ENCODE results near the gene TRAPPC3L.

Gene TRAPPC3L

GRCh38 chr6:116458264-116458663, 87.2 kb downstream of the TRAPPC3L start:
- TF ChIP-seq, protein P1, sequence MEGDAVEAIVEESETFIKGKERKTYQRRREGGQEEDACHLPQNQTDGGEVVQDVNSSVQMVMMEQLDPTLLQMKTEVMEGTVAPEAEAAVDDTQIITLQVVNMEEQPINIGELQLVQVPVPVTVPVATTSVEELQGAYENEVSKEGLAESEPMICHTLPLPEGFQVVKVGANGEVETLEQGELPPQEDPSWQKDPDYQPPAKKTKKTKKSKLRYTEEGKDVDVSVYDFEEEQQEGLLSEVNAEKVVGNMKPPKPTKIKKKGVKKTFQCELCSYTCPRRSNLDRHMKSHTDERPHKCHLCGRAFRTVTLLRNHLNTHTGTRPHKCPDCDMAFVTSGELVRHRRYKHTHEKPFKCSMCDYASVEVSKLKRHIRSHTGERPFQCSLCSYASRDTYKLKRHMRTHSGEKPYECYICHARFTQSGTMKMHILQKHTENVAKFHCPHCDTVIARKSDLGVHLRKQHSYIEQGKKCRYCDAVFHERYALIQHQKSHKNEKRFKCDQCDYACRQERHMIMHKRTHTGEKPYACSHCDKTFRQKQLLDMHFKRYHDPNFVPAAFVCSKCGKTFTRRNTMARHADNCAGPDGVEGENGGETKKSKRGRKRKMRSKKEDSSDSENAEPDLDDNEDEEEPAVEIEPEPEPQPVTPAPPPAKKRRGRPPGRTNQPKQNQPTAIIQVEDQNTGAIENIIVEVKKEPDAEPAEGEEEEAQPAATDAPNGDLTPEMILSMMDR (IDR thresholded peaks at IDR 0.05; ENCODE audit: control insufficient read depth, insufficient read depth, low read depth, low read length, missing control alignments) = no peak
- DNase-seq (ENCODE audit: low read depth) = no peak
- no peak overlapping the region for H3K4me3 ChIP-seq (ENCODE audit: control insufficient read depth, low read depth, low read length)

GRCh38 chr6:116456927-116457326, 88.6 kb downstream of the TRAPPC3L start:
- H3K4me3 ChIP-seq (ENCODE audit: control insufficient read depth, low read depth, low read length) = no peak overlapping the region
- no peak for DNase-seq (ENCODE audit: low read depth)
- TF ChIP-seq, protein P1 (IDR thresholded peaks at IDR 0.05; ENCODE audit: control insufficient read depth, insufficient read depth, low read depth, low read length, missing control alignments) = no peak

- no peak for DNase-seq (ENCODE audit: low read depth)
- no peak overlapping the region for H3K4me3 ChIP-seq (ENCODE audit: control insufficient read depth, low read depth, low read length)
- TF ChIP-seq, protein P1 (IDR thresholded peaks at IDR 0.05; ENCODE audit: control insufficient read depth, insufficient read depth, low read depth, low read length, missing control alignments) = no peak
Measured at GRCh38 chr6:116456106-116456505, 89.4 kb downstream of the TRAPPC3L start.

- H3K4me3 ChIP-seq (ENCODE audit: control insufficient read depth, low read depth, low read length) = no peak overlapping the region
- DNase-seq (ENCODE audit: low read depth) = no peak
- TF ChIP-seq, protein P1 (IDR thresholded peaks at IDR 0.05; ENCODE audit: control insufficient read depth, insufficient read depth, low read depth, low read length, missing control alignments) = no peak
Measured at GRCh38 chr6:116452531-116452930, 93.0 kb downstream of the TRAPPC3L start.

- TF ChIP-seq, protein P1 (IDR thresholded peaks at IDR 0.05; ENCODE audit: control insufficient read depth, insufficient read depth, low read depth, low read length, missing control alignments) = no peak
- H3K4me3 ChIP-seq (ENCODE audit: control insufficient read depth, low read depth, low read length) = no peak overlapping the region
- DNase-seq (ENCODE audit: low read depth) = no peak
Measured at GRCh38 chr6:116451916-116452315, 93.6 kb downstream of the TRAPPC3L start.

GRCh38 chr6:116450769-116451740, 94.4 kb downstream of the TRAPPC3L start:
- TF ChIP-seq, protein P1 (IDR thresholded peaks at IDR 0.05; ENCODE audit: control insufficient read depth, insufficient read depth, low read depth, low read length, missing control alignments) = no peak
- DNase-seq (ENCODE audit: low read depth) = no peak
- H3K4me3 ChIP-seq (ENCODE audit: control insufficient read depth, low read depth, low read length) = no peak overlapping the region
